Hypothalamus (tissue), 51 donors: ENCODE results near the gene ZNF726.
"Not testable (repeated sequence)": the region's sequence is repeated elsewhere in the genome, so short reads cannot be mapped to it uniquely, and the experiment has no call there.

Source experiments
- DNase-seq, 51 donors: peaks; one replicate each; lab custom pipeline; 2025; lab: John Stamatoyannopoulos, UW

ZNF726 gene

GRCh38 chr19:23914402-23915286 is at the start of gene ZNF726:
ZNF726 (plus strand) TSS chr19:23914886; CDS start chr19:23914995, 109 bp downstream.
- DNase-seq = peak; percentile 20 to 94 (median 79)

- no peak for DNase-seq
Observed at GRCh38 chr19:23867895-23868294, 46.8 kb upstream of the ZNF726 start.

DNA sequence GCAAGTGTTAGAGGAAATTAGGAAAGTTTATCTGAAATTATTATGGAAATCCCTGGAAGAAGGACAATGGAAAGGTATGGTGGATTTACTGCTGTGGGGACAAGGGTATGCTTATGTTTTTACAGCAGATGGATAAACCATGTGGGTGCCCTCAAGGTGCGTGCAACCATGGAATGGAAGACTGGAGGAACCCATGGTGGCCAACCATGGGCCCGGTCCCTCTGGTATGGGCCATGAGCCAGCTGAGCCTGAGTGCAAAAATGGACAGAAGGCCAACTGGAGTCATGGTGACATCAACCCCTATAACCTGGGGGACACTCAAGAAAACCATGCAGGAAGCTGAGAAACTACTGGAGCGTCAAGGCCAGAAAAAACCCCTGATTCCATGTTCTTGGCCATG is 46.1 kb upstream of the ZNF726 start:
- no peak for DNase-seq

- DNase-seq = no peak
Observed at GRCh38 chr19:23872282-23872919, 42.3 kb upstream of the ZNF726 start.

DNA sequence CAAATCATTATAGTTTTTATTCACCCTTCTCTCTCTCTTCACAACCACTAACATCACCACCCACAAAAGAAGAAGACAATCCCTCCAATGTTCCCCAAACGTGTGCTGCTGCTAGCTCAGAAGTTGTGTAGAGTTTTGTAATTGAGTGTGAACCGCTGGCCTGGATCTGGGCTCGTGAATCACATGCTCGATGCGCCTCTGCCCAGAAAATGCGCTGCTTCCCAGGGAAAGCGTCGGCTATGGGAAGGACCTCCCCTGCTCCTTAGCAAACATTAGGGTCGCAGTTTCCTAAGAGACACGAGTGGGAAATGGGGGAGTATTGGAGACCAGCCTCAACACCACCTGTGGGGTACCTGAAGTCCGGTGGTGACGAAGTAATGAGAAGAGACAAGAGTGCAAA is 38.4 kb upstream of the ZNF726 start:
- DNase-seq = no peak

- not testable (repeated sequence) for DNase-seq
Observed at GRCh38 chr19:23876756-23877155, 37.9 kb upstream of the ZNF726 start.

DNA sequence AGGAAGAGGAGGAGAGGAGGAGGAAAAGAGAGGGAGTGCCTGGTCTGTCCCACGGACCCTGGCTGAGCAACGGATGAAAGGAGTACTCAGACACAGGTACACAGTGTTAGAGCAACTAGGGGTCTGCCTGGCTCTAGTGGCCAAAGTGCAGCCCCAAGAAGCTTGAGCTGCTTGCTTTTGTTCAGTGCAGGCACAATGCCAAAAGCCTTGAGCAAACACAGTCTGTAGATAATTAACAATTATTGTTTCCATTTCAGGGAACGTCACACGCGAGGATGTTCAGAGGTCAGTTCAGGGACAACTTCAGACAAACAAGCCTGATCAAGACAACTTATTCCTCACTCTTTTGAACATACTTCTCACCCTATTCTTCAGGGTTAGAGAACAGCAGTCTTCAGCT is 32.2 kb upstream of the ZNF726 start:
- no peak for DNase-seq

DNA sequence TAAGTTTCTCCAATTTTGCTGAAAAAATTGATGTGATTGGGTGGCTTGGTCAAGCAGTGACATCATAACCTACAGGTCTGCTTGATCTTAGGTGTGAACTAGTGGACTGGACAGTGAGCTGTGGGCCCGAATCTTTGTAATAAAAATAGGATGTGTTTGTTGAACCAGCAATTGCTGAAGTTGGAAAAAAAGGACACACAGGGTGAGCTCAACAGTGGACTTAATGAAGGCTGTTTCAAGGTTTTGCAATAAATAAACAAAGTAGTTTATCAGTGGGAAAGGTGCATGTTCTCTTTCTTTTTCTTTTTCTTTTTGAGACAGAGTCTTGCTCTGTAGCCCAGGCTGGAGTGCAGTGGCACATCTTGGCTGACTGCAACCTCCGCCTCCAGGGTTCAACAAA is 30.3 kb upstream of the ZNF726 start:
- no peak for DNase-seq

GRCh38 chr19:23887642-23888041 is 27.0 kb upstream of the ZNF726 start:
- DNase-seq = no peak

GRCh38 chr19:23896096-23896495 is 18.6 kb upstream of the ZNF726 start:
- DNase-seq = not testable (repeated sequence)

DNA sequence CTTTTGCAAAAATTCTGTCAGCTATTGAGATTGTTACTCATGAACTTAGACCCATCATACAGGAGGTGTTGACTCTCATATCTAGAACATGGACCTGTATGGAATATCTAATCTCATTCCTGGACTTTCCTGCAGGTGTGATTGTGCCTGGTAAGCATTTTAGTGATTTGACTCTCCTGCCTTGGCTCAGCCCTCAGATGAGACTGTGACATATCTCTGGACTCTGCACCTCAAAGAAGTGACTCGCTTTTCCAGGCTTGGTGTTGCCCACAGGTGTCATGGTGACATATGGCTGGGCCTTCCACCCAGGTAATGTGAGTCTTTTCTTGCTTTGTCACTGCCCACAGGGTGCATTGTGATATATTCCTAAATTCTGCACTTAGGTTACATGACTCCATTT is 17.8 kb upstream of the ZNF726 start:
- no peak for DNase-seq

DNA sequence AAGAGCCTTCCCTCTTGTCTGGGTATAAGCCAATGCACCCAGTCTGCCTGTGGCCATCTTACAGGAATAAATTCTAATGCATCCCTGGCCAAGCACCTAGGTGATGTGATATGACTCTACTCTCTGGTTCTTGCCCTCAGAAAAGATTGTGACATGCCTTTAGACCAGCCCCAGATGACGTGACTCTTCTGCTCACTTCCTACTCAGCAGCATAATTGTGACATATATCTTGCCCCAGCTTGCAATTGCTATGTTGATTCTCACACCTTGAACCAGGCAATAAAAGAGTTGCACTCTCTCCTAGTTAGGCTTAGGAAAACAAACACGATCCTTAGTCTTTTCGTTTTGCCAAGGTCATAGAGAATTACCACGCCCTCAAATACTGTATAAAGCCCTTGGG is 13.3 kb upstream of the ZNF726 start:
- no peak for DNase-seq

GRCh38 chr19:23904406-23904805 is 10.3 kb upstream of the ZNF726 start:
- DNase-seq = no peak

GRCh38 chr19:23905771-23906170 is 8.9 kb upstream of the ZNF726 start:
- DNase-seq = no peak

DNA sequence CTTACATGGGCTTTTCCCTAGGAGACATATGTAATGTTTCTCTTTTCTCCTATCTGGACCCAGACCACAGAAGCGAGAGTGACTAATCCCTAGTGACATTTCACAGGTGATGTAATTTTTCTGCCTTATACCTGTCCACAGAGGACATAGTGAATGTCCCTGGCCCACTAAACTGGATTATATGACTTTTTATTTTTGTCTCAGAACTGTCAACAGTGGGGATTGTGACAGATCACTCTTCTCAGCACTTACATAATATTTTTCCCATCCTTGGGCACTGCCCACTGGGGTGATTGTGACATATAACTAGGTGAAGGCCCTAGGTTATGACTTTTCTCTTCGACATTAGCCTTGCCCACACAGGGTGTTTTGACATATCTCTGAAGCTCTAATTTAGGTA is 7.9 kb upstream of the ZNF726 start:
- DNase-seq = no peak

DNA sequence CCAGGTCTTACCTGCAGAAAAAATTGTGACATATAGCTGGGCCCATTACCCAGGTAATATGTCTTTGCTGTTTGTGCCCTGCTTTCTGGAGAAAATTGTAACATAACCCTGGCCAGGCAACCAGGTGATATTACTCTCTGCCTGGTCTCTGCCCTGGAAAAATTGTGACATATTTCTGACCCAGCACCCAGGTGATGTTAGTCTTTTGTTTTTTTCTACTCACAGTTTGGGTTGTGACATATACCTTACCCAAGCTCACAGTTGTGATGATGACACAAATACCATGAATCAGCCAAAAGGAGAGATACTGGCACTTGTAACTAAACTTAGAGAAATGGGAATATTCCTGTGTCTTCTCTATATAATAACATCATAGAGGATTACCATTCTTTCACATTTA is 6.5 kb upstream of the ZNF726 start:
- DNase-seq = no peak

DNA sequence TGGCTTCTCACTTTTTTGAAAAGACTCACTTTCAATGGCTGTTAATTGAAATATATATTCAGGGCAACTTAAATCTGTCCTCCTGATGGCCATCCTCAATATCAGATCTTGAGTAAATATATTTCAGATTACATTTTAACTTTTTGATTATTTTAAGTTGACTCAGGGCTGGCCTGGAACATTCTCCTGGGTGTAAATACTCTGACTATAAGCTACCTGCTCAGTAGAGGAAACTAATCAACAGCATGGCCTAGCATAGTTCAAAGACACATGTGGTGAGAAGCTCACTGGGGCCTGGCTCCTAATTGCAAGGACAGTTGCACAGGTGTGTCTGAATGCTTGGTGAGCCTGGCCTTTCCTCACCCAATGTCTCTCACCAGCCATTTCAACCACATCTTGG is 5.5 kb upstream of the ZNF726 start:
- DNase-seq = no peak

DNA sequence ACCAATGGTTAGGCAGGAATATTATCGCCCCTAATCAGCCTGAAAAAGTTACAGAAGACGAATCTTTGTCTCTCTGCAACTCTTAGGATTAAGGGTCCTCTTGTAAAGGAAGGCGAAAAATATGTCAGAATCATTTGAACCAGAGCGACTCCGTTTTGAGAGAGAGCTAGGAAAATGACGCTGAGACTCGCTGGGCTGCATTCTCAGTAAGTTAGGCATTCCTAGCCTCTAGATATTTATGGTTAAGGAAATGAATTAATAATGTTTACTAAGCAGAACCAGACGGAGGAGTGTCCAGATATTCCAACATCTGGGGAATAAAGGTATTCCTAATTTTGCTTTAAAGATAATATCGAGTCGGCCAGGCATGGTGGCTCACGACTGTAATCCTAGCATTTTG is 755 bp upstream of the ZNF726 start:
- no peak for DNase-seq

- DNase-seq = no peak
Observed at GRCh38 chr19:23916991-23917390, 2.3 kb downstream of the ZNF726 start.

- no peak for DNase-seq
Observed at GRCh38 chr19:23917856-23918255, 3.2 kb downstream of the ZNF726 start.

- DNase-seq = no peak
Observed at GRCh38 chr19:23925285-23925684, 10.6 kb downstream of the ZNF726 start.

DNA sequence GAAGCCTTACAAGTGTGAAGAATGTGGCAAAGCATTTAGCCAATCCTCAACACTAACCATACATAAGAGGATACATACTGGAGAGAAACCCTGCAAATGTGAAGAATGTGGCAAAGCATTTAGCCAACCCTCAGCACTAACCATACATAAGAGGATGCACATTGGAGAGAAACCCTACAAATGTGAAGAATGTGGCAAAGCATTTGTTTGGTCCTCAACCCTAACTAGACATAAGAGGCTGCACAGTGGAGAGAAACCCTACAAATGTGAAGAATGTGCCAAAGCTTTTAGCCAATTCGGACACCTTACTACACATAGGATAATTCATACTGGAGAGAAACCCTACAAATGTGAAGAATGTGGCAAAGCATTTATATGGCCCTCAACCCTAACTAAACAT is 18.2 kb downstream of the ZNF726 start:
- no peak for DNase-seq
